ENCODE data around the gene STK40. TPM values are rescaled to one million over a fixed set of nuclear protein-coding genes. Genes with fewer than 3 reads are reported as not detected.

The STK40 gene
- total and polyA plus RNA-seq, 9 of the 15 experiments (the other 6 are each of a cell fraction or from before 2014, with no cell fraction given): 0.69 to 94.3 (median 39.1) TPM

DNA sequence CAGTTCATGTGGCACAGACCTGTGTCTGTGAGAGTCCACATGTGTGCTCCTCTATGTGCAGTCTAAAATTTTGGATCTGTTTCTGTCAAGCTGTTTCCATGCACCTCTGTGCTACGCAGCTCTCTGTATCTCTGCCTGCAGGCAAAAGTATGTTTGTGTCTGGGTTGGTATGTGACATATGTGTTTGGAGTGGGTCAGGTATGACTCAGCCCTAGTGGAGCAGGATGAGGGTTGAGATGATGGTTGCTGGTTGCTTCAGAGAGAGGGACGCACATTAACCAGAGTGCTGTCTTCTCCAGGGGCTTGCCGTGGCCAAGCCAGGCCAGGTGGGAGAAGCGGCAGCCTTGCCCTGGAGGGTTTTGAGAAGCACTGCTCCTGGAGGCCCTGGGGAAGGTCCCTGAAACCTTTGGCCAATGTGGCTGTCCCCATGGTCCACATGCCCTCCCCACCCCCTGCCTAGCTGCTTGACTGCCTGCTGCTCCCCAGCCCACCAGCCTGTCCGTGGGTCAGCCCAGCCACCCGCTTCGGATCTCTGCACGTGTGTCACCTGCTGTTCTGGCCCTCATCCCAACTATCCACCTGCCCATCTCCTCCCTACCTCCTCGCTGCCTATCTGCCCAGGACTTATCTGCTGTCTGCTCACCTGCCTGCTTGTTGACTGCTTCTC, 58.2 kb downstream of the STK40 start:
- H3K27ac ChIP-seq (ENCODE audit: extremely low read depth, low read depth, low read length): no peak overlapping the region
- H3K9ac ChIP-seq (ENCODE audit: insufficient read depth in 1 of 2, low read depth in 2 of 2, low read length in 2 of 2): peak overlapping the region in 1 of 2 experiments; percentile 24; a peak in 1 of 4 replicates
- BruUV-seq (replicated peaks): no TSS peak
- H3K4me2 ChIP-seq (ENCODE audit: insufficient read depth, low read length): no peak overlapping the region
- in situ Hi-C loops (cut with MboI) (no loop called here), intact Hi-C loops (cut with micrococcal nuclease) (loop anchor here (10.0 kb wide), 1 partner anchor 443 kb away; the partner anchor contains the start of gene AGO1)
- FAIRE-seq (no peak), DNase-seq (ENCODE audit: extremely low read depth in 1 of 4, low spot score in 3 of 4) (no peak), ATAC-seq (no peak)
- H3K36me3 ChIP-seq (ENCODE audit: control insufficient read depth, insufficient read depth, low read length): no peaks in the 10 kb centered on the region
- ChIA-PET CTCF (ENCODE audit: low intra/inter-chr PET ratio) (no interaction called here), POLR2A (interaction anchor here (0.6 to 0.9 kb wide), 3 partner anchors 9 to 476 kb away, joined by 3 to 4 read pairs (median 3); no protein-coding TSS in a partner anchor)
- no peaks in the 10 kb centered on the region for H3K27me3 ChIP-seq (ENCODE audit: control insufficient read depth in 2 of 2, insufficient read depth in 2 of 2, low read length in 2 of 2)
- no peaks in the 10 kb centered on the region for H4K20me1 ChIP-seq (replicated peaks; ENCODE audit: control insufficient read depth, insufficient read depth, low read length)
- WGBS (ENCODE audit: insufficient coverage, low coverage, missing lambda C conversion rate): 73% methylated on average over 9 of the region's 9 CpGs
- H3K4me1 ChIP-seq (replicated peaks in 1 of 2; ENCODE audit: control insufficient read depth in 2 of 2, insufficient read depth in 2 of 2, low read length in 2 of 2): peaks cover 22 to 42% of the 10 kb centered on the region in 2 experiments
- no peak overlapping the region for H3K4me3 ChIP-seq
- H3K79me2 ChIP-seq (ENCODE audit: control insufficient read depth, insufficient read depth, low read length): peaks cover 7% of the 10 kb centered on the region; the same call in 2 of the 3 replicates
- H3K9me3 ChIP-seq (replicated peaks; ENCODE audit: control insufficient read depth, insufficient read depth, low read depth, low read length): no peaks in the 10 kb centered on the region
- H3K9me1 ChIP-seq (ENCODE audit: control insufficient read depth, insufficient read depth, low read length): no peaks in the 10 kb centered on the region
- no peak overlapping the region for H2AFZ ChIP-seq (ENCODE audit: low read depth, low read length)
- 0 out of 2 replicates have a peak, but pooled peaks have one; percentile 25 for TF ChIP-seq POLR2G (IDR thresholded peaks at IDR 0.05; ENCODE audit: low read depth, low read length)
- TF ChIP-seq U2AF2 (optimal IDR thresholded peaks at IDR 0.05; ENCODE audit: low read depth, low read length): no peak
- TF ChIP-seq, protein P1, sequence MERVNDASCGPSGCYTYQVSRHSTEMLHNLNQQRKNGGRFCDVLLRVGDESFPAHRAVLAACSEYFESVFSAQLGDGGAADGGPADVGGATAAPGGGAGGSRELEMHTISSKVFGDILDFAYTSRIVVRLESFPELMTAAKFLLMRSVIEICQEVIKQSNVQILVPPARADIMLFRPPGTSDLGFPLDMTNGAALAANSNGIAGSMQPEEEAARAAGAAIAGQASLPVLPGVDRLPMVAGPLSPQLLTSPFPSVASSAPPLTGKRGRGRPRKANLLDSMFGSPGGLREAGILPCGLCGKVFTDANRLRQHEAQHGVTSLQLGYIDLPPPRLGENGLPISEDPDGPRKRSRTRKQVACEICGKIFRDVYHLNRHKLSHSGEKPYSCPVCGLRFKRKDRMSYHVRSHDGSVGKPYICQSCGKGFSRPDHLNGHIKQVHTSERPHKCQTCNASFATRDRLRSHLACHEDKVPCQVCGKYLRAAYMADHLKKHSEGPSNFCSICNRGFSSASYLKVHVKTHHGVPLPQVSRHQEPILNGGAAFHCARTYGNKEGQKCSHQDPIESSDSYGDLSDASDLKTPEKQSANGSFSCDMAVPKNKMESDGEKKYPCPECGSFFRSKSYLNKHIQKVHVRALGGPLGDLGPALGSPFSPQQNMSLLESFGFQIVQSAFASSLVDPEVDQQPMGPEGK (CRISPR knock-in tag; IDR thresholded peaks at IDR 0.05; ENCODE audit: borderline replicate concordance): no peak
- TF ChIP-seq ZNF444 (CRISPR knock-in tag; IDR thresholded peaks at IDR 0.05): no peak
- no peak for TF ChIP-seq NR2C2 (CRISPR knock-in tag; IDR thresholded peaks at IDR 0.05)
- TF ChIP-seq NR2C2 (tag; IDR thresholded peaks at IDR 0.05): no peak
- no peak for TF ChIP-seq NFIX (CRISPR knock-in tag; IDR thresholded peaks at IDR 0.05; ENCODE audit: low read depth)
- TF ChIP-seq HSF4 (CRISPR knock-in tag; IDR thresholded peaks at IDR 0.05; ENCODE audit: borderline replicate concordance): no peak
- TF ChIP-seq, protein P2, sequence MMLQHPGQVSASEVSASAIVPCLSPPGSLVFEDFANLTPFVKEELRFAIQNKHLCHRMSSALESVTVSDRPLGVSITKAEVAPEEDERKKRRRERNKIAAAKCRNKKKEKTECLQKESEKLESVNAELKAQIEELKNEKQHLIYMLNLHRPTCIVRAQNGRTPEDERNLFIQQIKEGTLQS (IDR thresholded peaks at IDR 0.05): peak; percentile 16; the same call in 1 of the 2 replicates
- TF ChIP-seq, protein P2 (CRISPR knock-in tag; conservative IDR thresholded peaks at IDR 0.05): no peak
- TF ChIP-seq, protein P3, sequence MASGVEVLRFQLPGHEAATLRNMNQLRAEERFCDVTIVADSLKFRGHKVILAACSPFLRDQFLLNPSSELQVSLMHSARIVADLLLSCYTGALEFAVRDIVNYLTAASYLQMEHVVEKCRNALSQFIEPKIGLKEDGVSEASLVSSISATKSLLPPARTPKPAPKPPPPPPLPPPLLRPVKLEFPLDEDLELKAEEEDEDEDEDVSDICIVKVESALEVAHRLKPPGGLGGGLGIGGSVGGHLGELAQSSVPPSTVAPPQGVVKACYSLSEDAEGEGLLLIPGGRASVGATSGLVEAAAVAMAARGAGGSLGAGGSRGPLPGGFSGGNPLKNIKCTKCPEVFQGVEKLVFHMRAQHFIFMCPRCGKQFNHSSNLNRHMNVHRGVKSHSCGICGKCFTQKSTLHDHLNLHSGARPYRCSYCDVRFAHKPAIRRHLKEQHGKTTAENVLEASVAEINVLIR (CRISPR knock-in tag; IDR thresholded peaks at IDR 0.05): no peak
- no peak for TF ChIP-seq TAF1 (IDR thresholded peaks at IDR 0.05; ENCODE audit: control insufficient read depth, extremely low read depth, insufficient read depth, low read length, severe bottlenecking)
